Activated naive CD4-positive, alpha-beta T cell treated with anti-CD3 and anti-CD28 coated beads, Interleukin-2, amount 50 U/mL, for 24 hours (primary cell): ENCODE results near the gene SEBOX.

ENCODE experiments used
- H3K27ac Mint-ChIP-seq: one replicate; pipeline ENCODE4 v1.8.0; 2021; ENCODE audit warnings: mild to moderate bottlenecking, mixed read lengths
- H3K27me3 Mint-ChIP-seq: one replicate; pipeline ENCODE4 v1.8.0; 2021; ENCODE audit warnings: mixed read lengths
- H3K36me3 Mint-ChIP-seq: one replicate; pipeline ENCODE4 v1.8.0; 2021; ENCODE audit warnings: mixed read lengths
- H3K4me1 Mint-ChIP-seq: one replicate; pipeline ENCODE4 v1.8.0; 2021; ENCODE audit warnings: mixed read lengths
- H3K4me3 Mint-ChIP-seq: one replicate; pipeline ENCODE4 v1.8.0; 2021; ENCODE audit warnings: mild to moderate bottlenecking, mixed read lengths
- H3K9me3 Mint-ChIP-seq: one replicate; pipeline ENCODE4 v1.8.0; 2021; ENCODE audit warnings: mixed read lengths

Gene SEBOX

DNA sequence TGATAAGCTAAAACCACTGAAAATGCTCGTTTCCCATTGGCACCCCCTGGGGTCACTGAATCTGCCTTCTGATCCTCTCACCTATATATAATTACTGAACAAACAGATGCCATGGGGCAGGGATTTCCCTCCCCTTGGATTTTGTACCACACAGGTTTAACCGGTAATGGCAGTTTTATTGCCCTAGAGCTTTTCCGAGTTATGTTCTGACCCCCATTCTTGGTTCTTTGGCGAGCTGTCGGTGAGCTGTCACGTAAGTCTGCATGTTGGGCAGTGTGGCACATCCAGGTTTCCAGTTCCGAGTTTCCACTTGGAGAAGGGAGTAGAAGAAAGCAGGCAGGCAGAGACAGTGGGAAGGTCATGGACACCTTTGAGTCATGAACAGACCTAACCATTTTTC is 38.9 kb downstream of the SEBOX start:
- Mint-ChIP-seq H3K4me1 (no peaks in the 10 kb centered on the region), H3K4me3 (no peak overlapping the region), H3K36me3 (peaks cover 2% of the 10 kb centered on the region), H3K9me3 (no peaks in the 10 kb centered on the region), H3K27me3 (no peaks in the 10 kb centered on the region), H3K27ac (no peak overlapping the region)

DNA sequence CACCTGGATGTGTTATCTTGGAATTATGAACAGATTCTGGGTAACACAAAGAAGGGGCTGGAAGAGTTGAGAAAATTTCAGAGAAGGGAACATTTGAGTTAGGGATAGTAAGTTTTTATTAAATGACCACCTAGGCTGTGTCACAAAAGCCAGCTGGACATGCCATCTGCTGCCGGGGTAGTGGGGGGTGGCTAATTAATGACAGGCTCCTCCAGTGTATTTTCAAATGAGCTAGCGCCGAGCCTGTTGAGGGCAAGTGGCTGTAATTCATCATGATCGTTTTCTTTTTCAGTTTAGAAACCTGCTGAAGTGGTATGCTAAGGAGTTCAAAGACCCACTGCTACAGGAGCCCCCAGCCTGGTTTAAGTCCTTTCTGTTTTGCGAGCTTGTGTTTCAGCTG is 39.8 kb downstream of the SEBOX start:
- Mint-ChIP-seq H3K4me1 (peaks cover 6% of the 10 kb centered on the region), H3K36me3 (peaks cover 2% of the 10 kb centered on the region), H3K4me3 (no peak overlapping the region), H3K9me3 (no peaks in the 10 kb centered on the region), H3K27ac (no peak overlapping the region), H3K27me3 (no peaks in the 10 kb centered on the region)

DNA sequence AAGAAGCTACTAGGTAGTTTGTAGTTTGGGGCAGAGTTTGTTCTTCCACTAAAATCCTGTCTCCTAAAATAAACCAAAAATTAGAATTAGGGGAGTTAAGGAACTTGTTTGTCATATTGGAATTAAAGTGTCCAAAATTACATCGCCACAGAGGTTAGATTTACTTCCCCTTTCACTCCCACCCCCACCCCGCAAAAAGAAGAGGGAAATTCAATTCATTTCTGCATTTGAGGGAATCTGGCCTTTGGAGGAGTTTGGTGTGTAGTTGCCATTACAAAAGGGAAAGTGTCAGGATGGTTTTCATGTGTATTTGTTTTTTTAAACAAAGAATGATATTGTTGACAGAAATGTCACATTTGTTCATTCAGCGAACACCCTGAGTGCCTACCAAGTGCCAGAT is 40.2 kb downstream of the SEBOX start:
- H3K36me3 Mint-ChIP-seq = peaks cover 2% of the 10 kb centered on the region

DNA sequence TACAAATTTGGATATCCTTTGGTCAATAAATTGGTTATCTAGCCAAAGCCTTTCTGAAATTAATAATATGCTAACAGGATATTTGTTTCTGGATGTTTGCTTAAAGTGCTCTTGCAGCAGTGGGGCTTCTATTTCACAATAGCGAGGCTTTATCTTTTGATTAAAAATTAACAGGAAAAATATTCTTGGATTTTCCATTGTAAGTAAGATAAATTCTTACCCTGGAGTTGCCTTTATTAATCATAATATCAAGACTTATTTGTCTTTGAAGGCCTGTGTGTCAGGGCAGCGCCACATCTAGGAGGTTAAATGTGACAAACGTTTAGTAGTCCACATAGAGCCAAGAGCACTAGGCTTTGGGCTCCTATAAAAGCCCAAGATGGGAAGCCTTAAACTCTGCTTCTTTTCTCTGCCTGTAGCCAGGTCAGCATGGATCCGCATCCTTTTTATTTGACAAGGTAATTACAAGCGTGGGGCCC is 40.7 kb downstream of the SEBOX start:
- Mint-ChIP-seq H3K4me3 (no peak overlapping the region), H3K36me3 (peaks cover 2% of the 10 kb centered on the region), H3K27me3 (no peaks in the 10 kb centered on the region), H3K27ac (no peak overlapping the region), H3K4me1 (peaks cover 12% of the 10 kb centered on the region), H3K9me3 (no peaks in the 10 kb centered on the region)

More for the DNA sequence above, 40.2 kb downstream of the SEBOX start:
- Mint-ChIP-seq H3K4me3 (no peak overlapping the region), H3K27ac (no peak overlapping the region), H3K27me3 (no peaks in the 10 kb centered on the region), H3K9me3 (no peaks in the 10 kb centered on the region), H3K4me1 (peaks cover 11% of the 10 kb centered on the region)

DNA sequence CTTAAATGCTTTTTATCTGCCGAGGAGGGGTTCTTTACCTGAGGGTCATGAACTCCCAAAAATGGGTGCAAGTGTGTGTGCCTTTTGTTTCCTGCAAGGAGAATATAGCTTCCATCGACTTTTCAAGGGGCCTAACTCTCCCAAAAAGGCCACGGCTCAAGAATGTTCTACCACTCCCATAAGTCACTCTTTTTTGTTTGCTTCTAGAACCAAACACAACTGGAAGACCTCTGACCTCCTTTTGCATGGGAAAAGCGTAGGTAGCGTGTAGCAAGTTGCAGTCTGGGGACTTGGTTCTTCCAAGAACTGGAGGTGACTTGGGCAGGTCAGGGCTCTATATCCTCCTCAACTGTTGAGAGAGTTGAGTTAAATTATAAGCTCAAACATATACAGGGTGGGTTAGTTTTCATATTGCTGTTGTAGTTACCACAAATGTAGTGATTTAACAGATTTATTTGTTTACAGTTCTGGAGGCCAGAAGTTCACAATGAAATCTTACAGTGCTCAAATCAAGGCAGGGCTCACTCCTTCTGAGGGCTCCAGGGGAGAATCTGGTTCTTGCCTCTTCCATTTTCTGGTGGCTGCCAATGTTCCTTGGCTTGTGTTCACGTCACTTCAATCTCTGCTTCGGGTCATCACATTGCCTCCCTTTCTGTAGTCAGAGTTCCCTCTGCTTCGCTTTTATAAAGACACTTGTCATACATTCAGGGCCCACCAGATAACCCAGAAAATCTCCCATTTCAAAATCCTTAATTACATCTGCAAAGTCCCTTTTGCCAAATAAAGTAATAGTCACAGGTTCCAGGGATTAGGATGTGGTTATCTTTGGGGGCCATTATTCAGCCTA is 44.6 kb downstream of the SEBOX start:
- Mint-ChIP-seq H3K4me1 (peaks cover 20% of the 10 kb centered on the region), H3K4me3 (peak overlapping the region; percentile 94), H3K36me3 (no peaks in the 10 kb centered on the region), H3K27me3 (no peaks in the 10 kb centered on the region), H3K9me3 (no peaks in the 10 kb centered on the region), H3K27ac (peak overlapping the region; percentile 47)

DNA sequence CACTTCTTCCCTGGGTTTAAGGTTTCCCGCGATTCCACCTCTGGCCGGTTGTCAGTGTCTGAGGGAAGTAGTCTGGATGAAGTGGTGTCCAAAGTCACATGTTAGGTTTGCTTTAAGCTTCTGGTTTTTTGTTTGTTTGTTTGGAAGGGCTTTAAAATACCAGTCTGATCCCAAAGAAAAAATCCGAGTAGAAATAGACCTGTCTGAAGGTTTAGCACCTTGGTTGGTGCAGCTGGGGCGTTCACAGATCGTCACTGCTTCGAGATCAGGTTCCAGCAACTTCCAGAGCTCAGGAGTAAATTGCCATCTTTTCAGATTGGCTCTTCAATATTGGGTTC is 45.4 kb downstream of the SEBOX start:
- Mint-ChIP-seq H3K9me3 (no peaks in the 10 kb centered on the region), H3K4me3 (peak overlapping the region; percentile 94), H3K27ac (peak overlapping the region; percentile 92), H3K4me1 (peaks cover 20% of the 10 kb centered on the region), H3K36me3 (no peaks in the 10 kb centered on the region), H3K27me3 (no peaks in the 10 kb centered on the region)

DNA sequence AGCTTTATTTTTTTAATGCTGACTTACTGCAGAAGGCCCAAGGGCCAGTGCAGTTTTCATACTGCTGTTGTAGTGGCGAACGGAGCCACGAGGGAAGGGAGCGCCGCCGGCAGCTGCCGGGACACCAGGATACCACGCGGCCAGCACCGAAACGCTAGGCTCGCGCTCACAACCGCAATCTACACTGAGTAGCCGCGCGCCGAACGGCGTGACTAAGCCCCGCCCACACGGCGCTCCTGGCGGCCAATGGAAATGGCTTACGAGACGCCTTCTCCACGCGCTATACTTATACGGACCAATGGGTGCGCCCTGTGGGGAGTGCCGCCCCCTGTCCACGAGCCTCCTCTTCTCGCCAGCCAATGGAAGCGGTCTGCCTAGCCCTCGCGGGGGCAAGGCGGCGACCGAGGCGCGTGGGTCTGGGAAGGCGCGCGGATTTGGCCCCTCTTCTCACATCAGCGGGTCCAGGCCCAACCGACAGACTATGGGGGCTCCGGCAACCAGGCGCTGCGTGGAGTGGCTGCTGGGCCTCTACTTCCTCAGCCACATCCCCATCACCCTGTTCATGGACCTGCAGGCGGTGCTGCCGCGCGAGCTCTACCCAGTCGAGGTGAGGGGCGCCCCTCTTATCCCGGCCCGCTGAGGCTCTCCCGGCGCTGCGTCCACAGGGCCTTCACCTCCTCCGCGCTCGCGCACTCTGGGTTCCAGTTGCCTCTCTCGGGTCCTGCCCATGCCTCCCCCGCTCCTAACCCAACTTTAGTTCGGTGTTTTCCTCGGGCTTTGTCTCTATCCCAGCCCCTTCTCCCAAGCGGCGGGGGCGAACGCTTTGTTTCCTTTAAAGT is 46.0 kb downstream of the SEBOX start, which contains the start of gene TMEM97:
TMEM97 (plus strand) TSS at position 442 of the 839 bp plus-strand sequence; CDS start at position 482, 40 bp downstream.
- Mint-ChIP-seq H3K36me3 (no peaks in the 10 kb centered on the region), H3K4me3 (peak within 1 kb of the TSS; percentile 94), H3K4me1 (peaks cover 20% of the 10 kb centered on the region), H3K27me3 (no peaks in the 10 kb centered on the region), H3K27ac (peak within 1 kb of the TSS; percentile 92), H3K9me3 (no peaks in the 10 kb centered on the region)

DNA sequence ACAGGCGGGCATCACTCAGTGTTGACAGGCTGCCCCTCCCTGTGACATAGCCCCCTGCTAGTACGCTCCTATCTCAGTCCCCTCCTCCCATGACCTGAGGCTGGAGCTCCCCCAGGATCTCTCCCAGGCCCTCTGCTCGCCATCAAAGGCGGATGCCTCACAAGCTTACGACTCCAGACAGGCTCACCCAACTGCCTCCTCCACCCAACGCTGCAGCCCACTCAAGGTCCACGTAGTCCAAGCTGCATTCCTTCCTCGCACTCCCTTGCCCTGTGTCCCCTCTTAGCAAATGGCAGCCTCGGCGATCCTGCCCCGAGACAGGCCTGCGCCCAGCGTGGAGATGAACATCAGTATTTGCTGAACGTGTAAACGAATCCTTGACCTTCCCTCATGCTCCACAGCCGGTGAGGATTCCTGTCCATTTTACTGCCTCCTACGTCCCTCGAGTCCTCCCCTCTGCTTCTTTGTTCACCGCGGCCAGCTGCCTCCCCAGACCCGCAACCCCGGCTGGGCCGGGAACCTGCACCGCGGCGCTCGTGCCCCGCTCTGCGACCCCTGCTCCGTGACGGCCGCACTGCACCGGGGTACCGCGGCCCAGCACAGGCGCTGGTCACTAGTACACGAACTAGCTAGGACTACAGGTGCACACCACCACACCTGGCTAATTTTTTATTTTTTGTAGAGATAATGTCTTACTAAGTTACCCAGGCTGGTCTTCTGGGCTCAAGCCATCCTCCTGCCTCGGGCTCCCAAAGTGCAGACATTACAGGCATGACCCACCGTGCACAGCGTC is 46.8 kb downstream of the SEBOX start:
- Mint-ChIP-seq H3K27ac (peak overlapping the region; percentile 57), H3K36me3 (no peaks in the 10 kb centered on the region), H3K27me3 (no peaks in the 10 kb centered on the region), H3K9me3 (no peaks in the 10 kb centered on the region), H3K4me3 (peak overlapping the region; percentile 94), H3K4me1 (peaks cover 20% of the 10 kb centered on the region)

DNA sequence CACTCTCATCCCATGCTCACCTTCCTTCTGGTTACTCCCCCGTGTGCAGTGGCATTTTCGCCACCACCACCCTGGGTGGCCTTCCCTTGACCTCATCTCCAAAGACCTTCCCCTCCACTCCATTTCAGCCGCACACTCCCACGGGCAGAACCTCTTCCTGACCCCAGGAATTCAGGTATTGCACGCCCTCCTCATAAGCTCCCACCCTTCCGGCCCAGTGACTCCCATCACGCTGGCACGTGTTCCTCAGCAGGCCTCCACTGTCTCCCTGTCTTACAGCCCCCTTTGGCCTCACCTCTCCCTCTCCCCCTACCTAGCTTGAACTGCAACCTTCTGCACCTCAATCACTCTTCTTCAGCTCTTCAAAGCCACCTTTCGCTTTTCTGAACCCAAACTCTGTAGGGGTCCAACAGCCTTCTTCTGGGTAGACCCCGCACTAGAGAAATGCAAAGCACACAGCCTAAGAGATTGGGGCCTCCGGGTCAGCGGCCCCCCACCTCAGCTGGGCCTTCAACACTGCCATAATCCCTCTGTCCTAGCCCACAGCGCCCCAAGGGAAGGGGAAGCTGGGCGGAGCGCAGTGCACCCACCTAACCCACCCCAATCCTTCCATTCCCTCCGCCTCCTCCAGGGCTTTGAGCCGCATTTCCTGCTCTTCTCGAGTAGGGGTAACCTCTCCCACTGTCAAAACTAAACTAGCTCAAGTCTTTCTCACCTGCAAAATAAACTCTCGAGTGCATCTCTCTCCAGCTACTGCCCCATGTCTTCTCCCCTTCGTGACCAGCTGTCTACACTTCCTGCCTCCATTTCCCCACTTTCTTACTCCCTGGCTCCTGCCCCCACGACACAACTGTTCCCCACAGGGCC is 47.7 kb downstream of the SEBOX start:
- no peaks in the 10 kb centered on the region for H3K36me3 Mint-ChIP-seq
- no peaks in the 10 kb centered on the region for H3K9me3 Mint-ChIP-seq
- peaks cover 20% of the 10 kb centered on the region for H3K4me1 Mint-ChIP-seq
- H3K4me3 Mint-ChIP-seq = peak overlapping the region; percentile 94
- peak overlapping the region; percentile 57 for H3K27ac Mint-ChIP-seq
- H3K27me3 Mint-ChIP-seq = no peaks in the 10 kb centered on the region

DNA sequence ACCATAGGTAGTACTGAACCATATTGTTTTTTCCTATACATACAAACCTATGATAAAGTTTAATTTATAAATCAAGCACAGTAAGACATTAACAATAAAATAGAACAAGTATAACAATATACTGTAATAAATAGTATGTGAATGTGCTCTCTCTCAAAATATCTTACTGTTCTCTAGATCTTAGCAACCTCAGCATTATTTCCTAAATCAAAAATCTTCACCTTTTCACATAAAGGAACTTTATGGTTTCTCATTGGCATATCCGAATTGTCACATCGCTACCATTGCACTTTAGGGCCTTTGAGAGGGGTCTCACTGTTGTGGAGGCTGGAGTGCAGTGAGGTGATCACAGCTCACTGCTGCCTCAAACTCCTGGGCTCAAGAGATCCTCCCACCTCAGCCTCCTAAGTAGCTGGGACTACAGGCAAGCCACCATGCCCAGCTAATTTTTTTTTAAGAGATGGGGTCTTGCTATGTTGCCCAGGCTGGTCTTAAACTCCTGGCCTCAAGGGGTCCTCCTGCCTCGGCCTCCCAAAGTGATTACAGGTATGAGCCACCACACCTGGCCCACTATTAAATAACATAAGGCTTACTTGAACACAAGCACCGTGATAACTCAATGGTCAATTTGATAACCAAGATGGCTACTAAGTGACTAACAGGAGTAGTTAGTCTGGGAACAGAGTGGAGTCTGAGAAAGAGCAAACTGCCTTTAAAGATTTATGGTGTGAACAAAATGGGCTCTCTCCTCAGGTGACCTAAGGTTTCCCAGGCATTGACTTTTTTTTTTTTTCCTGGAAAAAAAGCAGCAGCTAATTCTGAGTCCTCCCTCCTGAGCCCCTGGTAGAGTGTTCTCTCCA is 48.9 kb downstream of the SEBOX start:
- Mint-ChIP-seq H3K36me3 (no peaks in the 10 kb centered on the region), H3K4me3 (no peak overlapping the region)

DNA sequence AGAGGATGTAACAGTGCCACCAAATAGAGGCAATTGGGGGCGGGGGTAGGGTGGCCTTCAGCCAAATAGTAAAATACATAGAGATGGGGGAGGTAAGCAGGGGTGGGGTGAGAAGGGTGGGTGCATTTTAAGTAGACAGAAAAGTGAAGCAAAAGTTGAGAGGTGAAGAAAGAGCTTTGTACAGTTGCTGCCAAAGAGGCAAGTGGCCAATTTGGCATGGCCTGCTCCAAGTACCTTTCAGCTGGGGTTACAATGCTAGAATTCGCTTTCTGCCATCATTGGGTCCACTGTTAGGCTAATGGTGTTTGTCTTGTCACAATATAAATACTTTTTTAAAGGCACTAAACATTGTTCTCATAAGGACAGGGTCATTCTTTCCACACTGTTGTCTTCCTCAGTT is 51.2 kb downstream of the SEBOX start:
- Mint-ChIP-seq H3K9me3 (no peaks in the 10 kb centered on the region), H3K4me3 (no peak overlapping the region), H3K4me1 (peaks cover 8% of the 10 kb centered on the region), H3K27ac (no peak overlapping the region), H3K27me3 (no peaks in the 10 kb centered on the region), H3K36me3 (no peaks in the 10 kb centered on the region)

More for the DNA sequence above, 48.9 kb downstream of the SEBOX start:
- Mint-ChIP-seq H3K27me3 (no peaks in the 10 kb centered on the region), H3K9me3 (no peaks in the 10 kb centered on the region), H3K4me1 (peaks cover 20% of the 10 kb centered on the region), H3K27ac (no peak overlapping the region)
